HG03354 (cell line): ENCODE data around the gene HECTD1.
"Not testable (repeated sequence)": the region's sequence is repeated elsewhere in the genome, so short reads cannot be mapped to it uniquely, and the experiment has no call there.

Experiments
- ATAC-seq: cut with Tn5 transposase; IDR thresholded peaks from one replicate; pipeline ENCODE4 v1.9.1; 2021; ENCODE audit warnings: mild to moderate bottlenecking; ENCODE audit not compliant: unreplicated experiment, poor library complexity, severe bottlenecking

The HECTD1 gene

GRCh38 chr14:31113794-31114193 is 93.8 kb downstream of the HECTD1 start:
- no peak for ATAC-seq

GRCh38 chr14:31110872-31111271 is 96.7 kb downstream of the HECTD1 start:
- ATAC-seq, result no peak

GRCh38 chr14:31109257-31109656 is 98.3 kb downstream of the HECTD1 start:
- no peak for ATAC-seq

GRCh38 chr14:31106768-31107167 is 100.8 kb downstream of the HECTD1 start:
- ATAC-seq, result no peak

GRCh38 chr14:31097081-31097480 is 110.5 kb downstream of the HECTD1 start:
- no peak for ATAC-seq

GRCh38 chr14:31096255-31096654 is 111.3 kb downstream of the HECTD1 start:
- no peak for ATAC-seq

- ATAC-seq, result not testable (repeated sequence)
Measured at GRCh38 chr14:31095817-31096216, 111.8 kb downstream of the HECTD1 start.

- ATAC-seq, result not testable (repeated sequence)
Measured at GRCh38 chr14:31093884-31094839, 113.4 kb downstream of the HECTD1 start.

- no peak for ATAC-seq
Measured at GRCh38 chr14:31092160-31092708, 115.4 kb downstream of the HECTD1 start.

- ATAC-seq, result no peak
Measured at GRCh38 chr14:31090883-31091764, 116.5 kb downstream of the HECTD1 start.

- not testable (repeated sequence) for ATAC-seq
Measured at GRCh38 chr14:31086466-31086865, 121.1 kb downstream of the HECTD1 start.

- no peak for ATAC-seq
Measured at GRCh38 chr14:31085027-31085426, 122.6 kb downstream of the HECTD1 start.

- ATAC-seq, result peak; percentile 93
Measured at GRCh38 chr14:31084385-31084784, 123.2 kb downstream of the HECTD1 start.

GRCh38 chr14:31083781-31084180 is 123.8 kb downstream of the HECTD1 start:
- ATAC-seq, result no peak

GRCh38 chr14:31080484-31080883 is 127.1 kb downstream of the HECTD1 start:
- no peak for ATAC-seq

- no peak for ATAC-seq
Measured at GRCh38 chr14:31080056-31080455, 127.5 kb downstream of the HECTD1 start.

- no peak for ATAC-seq
Measured at GRCh38 chr14:31078766-31079165, 128.8 kb downstream of the HECTD1 start.

GRCh38 chr14:31075144-31075543 is 132.4 kb downstream of the HECTD1 start:
- ATAC-seq, result no peak

- no peak for ATAC-seq
Measured at GRCh38 chr14:31071151-31071550, 136.4 kb downstream of the HECTD1 start.

GRCh38 chr14:31070431-31070830 is 137.2 kb downstream of the HECTD1 start:
- ATAC-seq, result no peak
